Astrocyte (in vitro differentiated cells and primary cell): ENCODE data around the gene PSMD1. TPM values are rescaled to one million over a fixed set of nuclear protein-coding genes. Genes with fewer than 3 reads are reported as not detected.

Experiments
- DNase-seq: peaks from one replicate; pipeline ENCODE4 v3.0.0-alpha.2; 2010; ENCODE audit warnings: low read depth
- FAIRE-seq: peaks from 2 replicates; lab custom pipeline; 2011; peaks lifted over from hg19 to GRCh38; lab: Jason Lieb, UNC
- H2AFZ ChIP-seq: 2 replicates; pipeline ENCODE4 v1.6.0; 2012; ENCODE audit warnings: low read depth, low read length, inconsistent platforms
- H3K27ac ChIP-seq: 2 replicates; pipeline ENCODE4 v1.5.1; 2011; ENCODE audit warnings: low read depth, low read length, inconsistent platforms
- H3K27me3 ChIP-seq: 2 replicates; pipeline ENCODE4 v1.6.0; 2011; ENCODE audit warnings: low read length, inconsistent platforms; ENCODE audit not compliant: insufficient read depth
- H3K36me3 ChIP-seq: 2 replicates; pipeline ENCODE4 v1.5.1; 2011; ENCODE audit warnings: low read length, inconsistent platforms; ENCODE audit not compliant: insufficient read depth
- H3K4me1 ChIP-seq: 2 replicates; pipeline ENCODE4 v1.5.1; 2011; ENCODE audit warnings: low read length, inconsistent platforms; ENCODE audit not compliant: insufficient read depth
- H3K4me2 ChIP-seq: 2 replicates; pipeline ENCODE4 v1.6.0; 2012; ENCODE audit warnings: low read length, inconsistent platforms
- H3K4me3 ChIP-seq: 2 replicates; pipeline ENCODE4 v1.5.1; 2011; ENCODE audit warnings: low read depth, mild to moderate bottlenecking, low read length, inconsistent platforms; ENCODE audit not compliant: insufficient read depth
- H3K79me2 ChIP-seq: 2 replicates; pipeline ENCODE4 v1.6.0; 2012; ENCODE audit warnings: mild to moderate bottlenecking, low read length, inconsistent platforms; ENCODE audit not compliant: insufficient read depth
- H3K9ac ChIP-seq: 2 replicates; pipeline ENCODE4 v1.6.0; 2012; ENCODE audit warnings: mild to moderate bottlenecking, low read length, inconsistent platforms
- H3K9me3 ChIP-seq: 2 replicates; pipeline ENCODE4 v1.5.1; 2012; ENCODE audit warnings: low read depth, mild to moderate bottlenecking, low read length, inconsistent platforms; ENCODE audit not compliant: insufficient read depth
- H4K20me1 ChIP-seq: 2 replicates; pipeline ENCODE4 v1.6.0; 2012; ENCODE audit warnings: low read length, inconsistent platforms; ENCODE audit not compliant: insufficient read depth
- H3K27ac Mint-ChIP-seq: one replicate; pipeline ENCODE4 v1.8.0; 2021; ENCODE audit warnings: mild to moderate bottlenecking, mixed read lengths; ENCODE audit not compliant: unreplicated experiment
- H3K27me3 Mint-ChIP-seq: one replicate; pipeline ENCODE4 v1.8.0; 2021; ENCODE audit warnings: low read depth, mixed read lengths; ENCODE audit not compliant: unreplicated experiment
- H3K36me3 Mint-ChIP-seq: one replicate; pipeline ENCODE4 v1.8.0; 2021; ENCODE audit warnings: low read depth, mixed read lengths; ENCODE audit not compliant: unreplicated experiment
- H3K4me1 Mint-ChIP-seq: one replicate; pipeline ENCODE4 v1.8.0; 2021; ENCODE audit warnings: low read depth, mixed read lengths; ENCODE audit not compliant: unreplicated experiment
- H3K4me3 Mint-ChIP-seq: one replicate; pipeline ENCODE4 v1.8.0; 2021; ENCODE audit warnings: mild to moderate bottlenecking, moderate library complexity, mixed read lengths; ENCODE audit not compliant: unreplicated experiment
- H3K9me3 Mint-ChIP-seq: one replicate; pipeline ENCODE4 v1.8.0; 2021; ENCODE audit warnings: mild to moderate bottlenecking, mixed read lengths; ENCODE audit not compliant: unreplicated experiment
- CTCF ChIP-seq: IDR thresholded peaks from 2 replicates; pipeline ENCODE4 v1.5.1; 2011; ENCODE audit warnings: low read depth, mild to moderate bottlenecking, inconsistent platforms, low read length, moderate library complexity; ENCODE audit not compliant: insufficient read depth
- EZH2 ChIP-seq: IDR thresholded peaks from 2 replicates; pipeline ENCODE4 v1.6.1; 2012; ENCODE audit warnings: mild to moderate bottlenecking, low read length, inconsistent platforms; ENCODE audit not compliant: insufficient read depth
- total RNA-seq: library from RNA; stranded (reverse); gene quantifications from 2 replicates; pipeline ENCODE4 v1.2.1, GENCODE V29; 2021

The PSMD1 gene
- total RNA-seq, 1 donor from 2014 or later, result 151 TPM

DNA sequence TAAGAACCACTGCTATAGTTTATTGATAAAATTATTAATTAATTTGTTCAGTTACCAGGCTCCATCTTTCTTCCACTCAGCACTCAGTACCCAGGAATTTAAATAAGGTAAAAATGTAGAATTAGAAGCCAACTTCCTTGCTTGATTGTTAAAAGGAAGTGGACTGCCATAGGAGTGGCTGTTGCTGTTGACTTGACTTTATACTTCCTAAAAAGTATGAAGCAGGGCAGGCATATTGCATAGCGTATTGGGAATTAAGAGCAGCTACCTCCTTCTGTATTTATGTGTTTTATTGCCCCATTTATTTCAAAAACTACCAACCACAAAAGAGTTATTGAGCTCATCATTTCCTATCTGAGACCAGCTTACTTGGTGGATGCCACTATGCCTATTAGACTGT, 27.9 kb downstream of the PSMD1 start:
- H3K4me1 ChIP-seq, result no peaks in the 10 kb centered on the region
- Mint-ChIP-seq H3K4me1 (peaks cover 2% of the 10 kb centered on the region), H3K27me3 (no peaks in the 10 kb centered on the region), H3K9me3 (no peaks in the 10 kb centered on the region), H3K36me3 (peaks cover 28% of the 10 kb centered on the region), H3K4me3 (no peak overlapping the region), H3K27ac (no peak overlapping the region)
- no peaks in the 10 kb centered on the region for H3K79me2 ChIP-seq
- no peaks in the 10 kb centered on the region for H3K27me3 ChIP-seq
- no peak overlapping the region for H3K9ac ChIP-seq
- H3K36me3 ChIP-seq, result peaks cover 50% of the 10 kb centered on the region
- no peak overlapping the region for H2AFZ ChIP-seq
- no peaks in the 10 kb centered on the region for H3K9me3 ChIP-seq
- no peak overlapping the region for H3K4me3 ChIP-seq
- no peak overlapping the region for H3K27ac ChIP-seq
- no peak overlapping the region for H3K4me2 ChIP-seq
- no peaks in the 10 kb centered on the region for H4K20me1 ChIP-seq
- TF ChIP-seq EZH2 (no peak), CTCF (no peak)
- no peak for FAIRE-seq
- DNase-seq, result no peak

GRCh38 chr2:231088754-231089153, 32.1 kb downstream of the PSMD1 start:
- peaks cover 14% of the 10 kb centered on the region for H4K20me1 ChIP-seq

More at GRCh38 chr2:231088754-231089153, 32.1 kb downstream of the PSMD1 start:
- Histone ChIP-seq H3K36me3 (peaks cover 34% of the 10 kb centered on the region), H2AFZ (no peak overlapping the region), H3K27me3 (no peaks in the 10 kb centered on the region), H3K4me3 (no peak overlapping the region), H3K9me3 (no peaks in the 10 kb centered on the region), H3K9ac (no peak overlapping the region), H3K4me1 (no peaks in the 10 kb centered on the region), H3K27ac (no peak overlapping the region), H3K4me2 (no peak overlapping the region), H3K79me2 (peaks cover 13% of the 10 kb centered on the region)
- TF ChIP-seq EZH2 (no peak), CTCF (no peak)
- peaks cover 33% of the 10 kb centered on the region for H3K36me3 Mint-ChIP-seq
- H3K27ac Mint-ChIP-seq, result peak overlapping the region; percentile 70
- H3K4me1 Mint-ChIP-seq, result no peaks in the 10 kb centered on the region
- no peak for FAIRE-seq
- H3K9me3 Mint-ChIP-seq, result no peaks in the 10 kb centered on the region
- no peaks in the 10 kb centered on the region for H3K27me3 Mint-ChIP-seq
- H3K4me3 Mint-ChIP-seq, result no peak overlapping the region
- DNase-seq, result no peak
